ENCODE data around the gene FMO4.

- TF ChIP-seq CTCF (IDR thresholded peaks at IDR 0.05) (no peak), POLR2A (IDR thresholded peaks at IDR 0.05) (no peak)
Observed at GRCh38 chr1:171295821-171296220, 18.2 kb upstream of the FMO4 start.

Measured in testis (tissue), 2 donors.